GM18499 (cell line): ENCODE results near the gene ABLIM3.

ENCODE experiments used
- ATAC-seq: cut with Tn5 transposase; IDR thresholded peaks from one replicate; pipeline ENCODE4 v1.9.1; 2021; ENCODE audit warnings: moderate number of reproducible peaks; ENCODE audit not compliant: insufficient read depth, unreplicated experiment

Gene ABLIM3

GRCh38 chr5:149273237-149273636, 131.9 kb downstream of the ABLIM3 start:
- no peak for ATAC-seq

GRCh38 chr5:149273950-149274349, 132.7 kb downstream of the ABLIM3 start:
- no peak for ATAC-seq

- ATAC-seq, result no peak
Measured at GRCh38 chr5:149274939-149275338, 133.6 kb downstream of the ABLIM3 start.

DNA sequence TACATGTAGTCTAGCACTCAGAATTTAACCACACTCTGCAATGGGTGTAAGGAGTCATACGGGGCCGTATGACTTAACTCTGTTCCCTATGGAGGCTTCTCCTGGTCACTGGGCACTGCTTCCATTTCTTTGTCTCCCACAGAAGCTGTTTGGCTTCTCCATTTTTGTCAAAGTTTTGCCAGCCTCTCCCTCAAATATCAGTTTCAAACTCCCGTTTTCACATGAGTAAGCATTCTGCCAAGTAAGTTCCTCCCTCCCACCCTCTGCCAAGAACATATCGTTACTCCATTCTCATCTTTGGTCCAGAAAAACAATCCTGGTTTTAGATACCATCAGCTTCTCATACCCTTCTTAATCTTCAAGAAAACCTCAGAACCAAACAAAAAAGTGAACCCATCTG, 136.5 kb downstream of the ABLIM3 start:
- no peak for ATAC-seq

DNA sequence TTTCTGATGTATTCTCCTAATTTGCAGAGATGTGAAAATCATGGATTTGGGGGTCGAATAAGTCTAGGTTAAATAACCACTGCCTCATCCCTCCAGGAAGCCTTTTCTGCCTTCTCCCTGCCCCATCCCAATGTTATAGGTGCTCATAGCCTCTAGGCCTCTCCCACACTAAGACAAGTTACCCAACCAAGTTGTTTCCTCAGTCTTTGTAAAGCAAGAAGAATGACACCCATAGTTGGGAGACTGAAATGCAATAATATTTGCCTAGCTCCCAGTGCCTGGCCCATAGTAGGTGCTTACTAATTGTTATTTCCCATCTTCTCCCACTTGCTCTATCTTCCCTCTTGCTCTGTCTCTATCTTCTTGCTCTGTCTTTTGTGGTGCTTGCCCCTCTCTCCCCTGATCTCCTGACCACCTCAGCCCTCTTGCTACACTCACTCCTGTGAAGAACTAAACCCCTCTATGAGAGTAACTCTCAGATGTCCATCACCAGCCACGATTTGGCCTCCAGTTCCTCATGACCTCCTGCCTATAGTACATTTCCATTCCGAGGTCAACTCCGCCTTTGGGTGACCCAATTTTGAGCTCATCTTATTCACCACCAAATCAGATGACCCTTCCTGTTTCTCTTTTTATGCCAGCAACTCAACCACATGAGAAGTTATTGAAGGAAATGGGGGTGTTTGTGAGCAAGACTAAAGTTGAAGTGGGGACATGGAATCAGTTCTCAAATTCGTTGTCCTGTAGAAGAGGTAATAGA, 137.3 kb downstream of the ABLIM3 start:
- no peak for ATAC-seq

GRCh38 chr5:149279661-149280060, 138.4 kb downstream of the ABLIM3 start:
- ATAC-seq, result no peak

DNA sequence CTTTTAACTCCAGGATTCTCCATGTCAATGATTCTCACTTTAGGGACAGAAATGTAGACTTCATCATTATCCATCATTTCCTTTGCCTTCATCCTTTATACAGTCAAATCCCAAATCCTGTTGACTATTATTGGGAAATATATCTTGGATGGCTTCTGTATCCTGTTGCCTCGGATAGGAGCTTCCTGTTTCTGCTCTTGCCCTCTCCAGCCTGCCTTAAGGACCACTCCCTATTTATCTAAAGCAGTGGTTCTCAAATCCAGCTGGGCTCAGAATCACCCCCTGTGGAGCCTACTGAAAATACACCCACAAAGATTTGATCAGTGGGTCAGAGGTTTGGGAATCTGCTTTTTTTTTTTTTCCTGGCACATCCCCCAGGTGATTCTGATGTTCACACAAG, 138.8 kb downstream of the ABLIM3 start:
- no peak for ATAC-seq

DNA sequence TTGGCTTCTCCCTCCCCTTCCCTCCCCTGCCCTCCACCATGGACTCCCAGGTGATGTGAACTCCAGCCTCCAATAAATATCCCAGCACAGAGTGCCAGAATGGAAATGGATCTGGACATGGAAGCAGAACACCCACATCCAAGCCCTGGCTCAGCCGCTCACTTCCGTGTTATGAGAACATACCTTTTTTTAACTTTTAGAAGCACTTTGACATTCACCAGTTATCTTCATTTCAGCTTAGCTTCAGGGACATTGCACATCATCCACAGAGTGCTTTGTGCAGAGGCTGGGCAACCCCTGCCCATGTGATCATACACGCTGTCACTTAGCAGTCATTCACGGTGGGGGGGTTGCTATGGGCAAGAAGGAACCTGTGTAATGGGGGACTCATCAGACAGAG, 139.5 kb downstream of the ABLIM3 start:
- ATAC-seq, result no peak

DNA sequence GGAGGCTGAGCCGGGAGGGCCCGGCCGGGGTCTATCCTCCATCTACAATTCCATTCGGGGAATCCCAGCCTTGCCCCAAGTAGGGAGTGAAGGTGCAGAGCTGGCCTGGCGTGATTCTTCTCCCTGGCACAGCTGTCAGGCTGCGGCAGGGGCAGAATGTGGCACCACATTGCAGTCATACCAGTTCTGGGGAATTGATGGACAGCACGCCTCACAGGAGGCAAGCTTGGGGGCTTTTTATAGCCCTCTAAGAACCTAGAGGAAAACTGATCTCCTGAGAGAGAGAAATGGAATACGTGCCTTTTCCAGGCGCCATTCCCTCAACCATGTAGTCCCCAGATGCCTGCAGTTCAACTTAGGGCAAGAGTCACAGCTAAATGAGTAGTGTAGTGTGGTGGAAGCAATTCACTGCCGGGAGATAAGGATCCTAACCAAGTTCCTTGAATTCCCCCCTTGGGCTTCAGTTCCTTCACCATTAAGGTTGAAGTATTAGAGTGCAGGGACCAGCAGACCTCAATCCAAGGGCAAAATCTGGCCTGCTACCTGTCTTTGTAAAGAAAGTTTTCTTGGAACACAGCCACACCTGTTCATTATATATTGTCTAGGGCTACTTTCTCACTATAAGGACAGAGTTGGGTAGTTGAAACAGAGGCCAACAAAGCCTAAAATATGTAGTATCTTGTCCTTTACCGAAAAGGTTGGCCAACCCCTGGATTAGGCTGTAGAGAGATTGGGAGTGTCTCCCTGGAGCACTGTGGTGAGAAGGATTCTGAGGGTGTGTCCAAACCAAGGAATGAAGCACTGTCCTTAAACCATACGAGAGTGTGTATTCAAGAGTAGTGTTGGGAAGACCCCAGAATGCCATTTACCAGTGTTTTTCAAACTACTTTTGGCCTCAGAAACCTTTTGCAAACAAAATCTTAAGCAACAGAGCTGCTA, 141.0 kb downstream of the ABLIM3 start:
- no peak for ATAC-seq

DNA sequence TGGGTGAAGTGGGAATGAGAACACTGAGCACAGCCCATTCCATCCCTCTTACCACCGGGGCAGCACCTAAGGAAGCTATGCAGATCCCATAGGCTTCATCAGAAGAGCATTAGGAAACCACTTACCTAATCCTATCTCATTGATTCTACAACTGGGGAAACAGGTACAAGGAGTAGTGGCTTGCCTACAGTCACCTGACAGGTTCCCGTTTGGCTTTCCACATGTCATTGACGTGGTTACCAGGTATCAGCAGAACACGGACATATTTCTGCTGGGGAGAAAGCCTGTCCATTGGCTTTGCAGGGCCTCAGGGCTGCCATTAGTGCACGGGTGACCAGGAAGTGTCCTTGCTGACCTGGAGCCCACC, 141.7 kb downstream of the ABLIM3 start:
- ATAC-seq, result no peak

GRCh38 chr5:149283626-149284480, 142.6 kb downstream of the ABLIM3 start:
- no peak for ATAC-seq

GRCh38 chr5:149284501-149284900, 143.2 kb downstream of the ABLIM3 start:
- no peak for ATAC-seq

- no peak for ATAC-seq
Measured at GRCh38 chr5:149285153-149285552, 143.9 kb downstream of the ABLIM3 start.

DNA sequence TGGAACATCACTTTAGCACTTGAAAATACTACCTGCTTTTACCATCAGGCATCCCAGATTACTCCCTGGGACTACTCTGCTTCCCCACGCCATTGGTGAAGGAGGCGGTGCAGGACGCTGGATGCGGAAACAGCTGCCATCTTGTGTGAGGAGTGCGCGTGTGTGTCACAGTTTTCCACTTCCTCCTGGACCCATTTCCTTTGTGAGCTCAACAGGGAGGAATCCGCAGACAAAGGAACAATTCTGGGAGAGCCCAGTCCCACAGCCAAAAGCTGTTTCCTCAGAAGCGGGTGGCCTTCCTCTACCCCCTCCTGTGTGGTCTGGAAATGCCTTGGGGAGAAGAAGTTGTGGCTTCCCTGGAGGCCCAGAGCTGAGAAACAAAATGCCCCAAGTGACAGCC, 147.1 kb downstream of the ABLIM3 start:
- no peak for ATAC-seq

- no peak for ATAC-seq
Measured at GRCh38 chr5:149289301-149289700, 148.0 kb downstream of the ABLIM3 start.

DNA sequence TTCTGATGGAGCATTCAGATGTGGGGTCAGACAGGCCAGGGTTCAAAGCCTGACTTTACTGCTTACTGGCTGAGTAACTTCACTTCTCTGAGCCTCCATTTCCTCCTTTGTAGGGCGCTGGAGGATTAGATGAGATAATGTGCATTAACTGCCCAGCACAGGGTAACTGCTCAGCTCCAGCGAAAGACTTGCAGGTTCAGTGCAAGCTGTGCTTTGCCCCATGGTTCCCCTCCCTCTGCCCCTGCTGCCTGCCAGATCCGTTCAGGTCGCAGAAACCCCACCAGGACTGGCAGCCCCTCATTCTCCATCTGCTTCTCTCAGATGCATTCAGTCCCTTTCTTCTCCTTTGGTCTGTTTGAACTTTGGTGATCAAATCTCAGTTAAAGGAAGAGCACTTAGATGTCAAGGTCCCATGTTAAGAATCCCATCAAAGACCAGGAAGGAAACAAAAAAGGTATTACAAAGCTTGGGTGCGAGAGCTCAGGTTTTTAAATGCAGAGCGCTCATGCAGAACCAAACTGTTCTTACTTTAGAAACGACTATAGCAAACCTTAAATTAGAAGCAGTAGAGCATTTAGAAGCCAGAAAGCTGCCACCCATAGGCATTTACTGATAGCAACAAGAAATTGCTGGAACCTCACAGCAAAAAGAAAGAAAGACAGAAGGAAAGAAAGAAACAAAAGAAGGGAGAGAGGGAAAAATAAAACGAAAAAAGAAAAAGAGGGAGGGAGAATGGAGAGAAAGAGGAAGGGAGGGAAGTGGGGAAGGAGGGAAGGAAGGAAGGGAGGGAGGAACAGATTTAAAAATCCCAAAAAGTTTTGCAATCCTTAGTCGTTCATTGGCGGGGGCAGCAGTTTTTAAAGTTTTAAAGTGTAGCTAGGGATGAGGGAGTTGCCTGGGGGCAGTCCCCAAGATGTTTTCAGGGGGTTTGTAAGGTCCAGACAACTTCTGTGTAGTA, 153.9 kb downstream of the ABLIM3 start:
- no peak for ATAC-seq

GRCh38 chr5:149297340-149298025, 156.2 kb downstream of the ABLIM3 start:
- no peak for ATAC-seq

DNA sequence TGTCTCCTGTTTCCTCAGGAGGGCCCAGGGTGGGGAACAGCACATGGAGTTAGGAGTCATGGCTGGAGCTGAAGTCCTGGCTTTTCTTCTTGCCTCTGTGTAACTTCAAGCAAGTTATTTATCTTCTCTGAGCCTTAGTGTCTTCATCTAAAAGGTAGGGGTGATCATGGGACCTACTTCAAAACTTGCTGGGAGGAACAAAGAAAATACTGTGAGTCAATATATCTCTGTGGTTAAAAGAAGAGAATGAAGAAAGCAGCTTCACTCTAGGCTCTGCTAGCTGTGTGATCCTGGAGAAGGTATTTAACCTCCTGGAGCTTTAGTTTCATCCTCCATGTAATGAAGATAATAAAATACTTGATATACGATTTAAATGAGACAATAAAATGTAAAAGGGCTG, 156.9 kb downstream of the ABLIM3 start:
- no peak for ATAC-seq

GRCh38 chr5:149298842-149299404, 157.6 kb downstream of the ABLIM3 start:
- no peak for ATAC-seq
